Common myeloid progenitor, CD34-positive (primary cell): ENCODE measurements around the gene TRIM28.
A peak's percentile ranks its signal among the peaks of the same experiment; 100 is the strongest.

ENCODE experiments used
- CTCF ChIA-PET: fragments of 350-600 bp; sonication (Branson Sonifier 250); formaldehyde crosslinking; loops from one replicate; lab custom pipeline; 2021; ENCODE audit warnings: antibody characterized with exemption; lab: Charles Lee
- POLR2A ChIA-PET: fragments of 350-600 bp; sonication (Branson Sonifier 250); formaldehyde crosslinking; loops from one replicate; lab custom pipeline; 2021; ENCODE audit warnings: antibody characterized with exemption; lab: Charles Lee
- DNase-seq, 3 donors: peaks; one replicate each; pipeline versions ENCODE4 v3.0.0 to v3.0.0-alpha.2; 2013
- H3K27ac ChIP-seq, 2 experiments: 1 replicate in 1 of 2; 2 replicates in 1 of 2; pipeline ENCODE4 v1.7.0; 2013; ENCODE audit warnings: inconsistent platforms in 2 of 2, low read length in 2 of 2, mild to moderate bottlenecking in 2 of 2, low read depth in 1 of 2, moderate library complexity in 1 of 2; ENCODE audit not compliant: severe bottlenecking in 2 of 2, insufficient read depth in 1 of 2, poor library complexity in 1 of 2
- H3K27me3 ChIP-seq, 5 experiments: replicated peaks in 2 of 5; 1 replicate in 3 of 5; 2 replicates in 2 of 5; pipeline versions ENCODE4 v1.6.1 to v1.7.0; 2013; ENCODE audit warnings: low read length in 4 of 5, mild to moderate bottlenecking in 2 of 5, moderate library complexity in 2 of 5, inconsistent platforms in 1 of 5; ENCODE audit not compliant: insufficient read depth in 5 of 5, control insufficient read depth in 4 of 5
- H3K36me3 ChIP-seq, 4 experiments: 1 replicate in 2 of 4; 2 replicates in 2 of 4; pipeline versions ENCODE4 v1.6.1 to v1.7.0; 2013; ENCODE audit warnings: low read length in 3 of 4, control low read depth in 1 of 4, mild to moderate bottlenecking in 1 of 4; ENCODE audit not compliant: control insufficient read depth in 4 of 4, insufficient read depth in 4 of 4
- H3K4me1 ChIP-seq, 4 experiments: 1 replicate in 3 of 4; 2 replicates in 1 of 4; pipeline versions ENCODE4 v1.6.1 to v1.7.1; 2013; ENCODE audit warnings: low read length in 3 of 4, mild to moderate bottlenecking in 3 of 4, control low read depth in 1 of 4, inconsistent platforms in 1 of 4, moderate library complexity in 1 of 4; ENCODE audit not compliant: control insufficient read depth in 4 of 4, insufficient read depth in 4 of 4; ENCODE audit errors: control extremely low read depth in 1 of 4
- H3K4me3 ChIP-seq, 7 experiments: 1 replicate in 4 of 7; 2 replicates in 3 of 7; pipeline versions ENCODE4 v1.5.1 to v1.7.0; 2013; ENCODE audit warnings: mild to moderate bottlenecking in 7 of 7, low read length in 6 of 7, moderate library complexity in 6 of 7, inconsistent platforms in 2 of 7, low read depth in 2 of 7, control low read depth in 1 of 7; ENCODE audit not compliant: insufficient read depth in 4 of 7, control insufficient read depth in 1 of 7; ENCODE audit errors: extremely low read depth in 1 of 7
- H3K9me3 ChIP-seq, 5 experiments: 1 replicate in 4 of 5; 2 replicates in 1 of 5; pipeline versions ENCODE4 v1.6.1 to v1.7.1; 2013; ENCODE audit warnings: low read length in 4 of 5, mild to moderate bottlenecking in 2 of 5, inconsistent platforms in 1 of 5, low read depth in 1 of 5, moderate library complexity in 1 of 5; ENCODE audit not compliant: control insufficient read depth in 4 of 5, insufficient read depth in 2 of 5; ENCODE audit errors: control extremely low read depth in 1 of 5
- WGBS: methylation state at CpG from one replicate; pipeline ENCODE4 v1.1.5; 2013; ENCODE audit not compliant: insufficient coverage; 5-methylcytosine and 5-hydroxymethylcytosine counted together

TRIM28 gene

GRCh38 chr19:58578012-58578925 lies 34.4 kb downstream of the TRIM28 start:
- H3K4me3 ChIP-seq = no peak overlapping the region
- DNase-seq = peak in 1 of 3 donors; percentile 1
- ChIA-PET CTCF (interaction anchor here (0.8 to 8.4 kb wide), 7 partner anchors 14 to 214 kb away, joined by 3 to 139 read pairs (median 3); partner anchors contain the start of genes CHMP2A and ZBTB45), POLR2A (no interaction called here)
- 97% methylated on average over 5 of the region's 11 CpGs for WGBS
- H3K27me3 ChIP-seq = no peaks in the 10 kb centered on the region
- no peak overlapping the region for H3K27ac ChIP-seq
- H3K36me3 ChIP-seq = peaks cover 0 to 20% (median 14%) of the 10 kb centered on the region in 4 experiments
- H3K9me3 ChIP-seq = no peaks in the 10 kb centered on the region
- peaks cover 8 to 24% (median 24%) of the 10 kb centered on the region in 4 experiments for H3K4me1 ChIP-seq

GRCh38 chr19:58579473-58580142 lies 35.7 kb downstream of the TRIM28 start:
- H3K27me3 ChIP-seq = no peaks in the 10 kb centered on the region
- DNase-seq = no peak
- WGBS = 91% methylated on average over 6 of the region's 8 CpGs
- H3K4me1 ChIP-seq = peaks cover 1 to 13% (median 13%) of the 10 kb centered on the region in 4 experiments
- CTCF ChIA-PET = interaction anchor here (1.1 to 8.4 kb wide), 9 partner anchors 18 to 215 kb away, joined by 3 to 139 read pairs (median 3); partner anchors contain the start of genes CHMP2A and ZBTB45
- POLR2A ChIA-PET = no interaction called here
- H3K4me3 ChIP-seq = no peak overlapping the region
- H3K36me3 ChIP-seq = peaks cover 0 to 26% (median 20%) of the 10 kb centered on the region in 4 experiments
- H3K27ac ChIP-seq = no peak overlapping the region
- H3K9me3 ChIP-seq = no peaks in the 10 kb centered on the region

GRCh38 chr19:58581227-58582141 lies 37.6 kb downstream of the TRIM28 start:
- Histone ChIP-seq H3K4me1 (peaks cover 0 to 4% (median 2%) of the 10 kb centered on the region in 4 experiments), H3K4me3 (no peak overlapping the region), H3K36me3 (peaks cover 0 to 34% (median 23%) of the 10 kb centered on the region in 4 experiments), H3K27me3 (no peaks in the 10 kb centered on the region), H3K27ac (peak overlapping the region in 1 of 2 experiments; percentile 25), H3K9me3 (no peaks in the 10 kb centered on the region)
- ChIA-PET CTCF (interaction anchor here (0.8 to 8.4 kb wide), 13 partner anchors 12 to 148 kb away, joined by 3 to 139 read pairs (median 4); partner anchors contain the start of genes CHMP2A and ZBTB45), POLR2A (interaction anchor here (1.5 kb wide), 1 partner anchor 38 kb away, joined by 4 read pairs; the partner anchor contains the start of gene TRIM28)
- WGBS = 69% methylated on average over 54 of the region's 62 CpGs
- peak; percentile 89 to 95 (median 93) for DNase-seq

GRCh38 chr19:58582985-58583384 lies 39.1 kb downstream of the TRIM28 start:
- Histone ChIP-seq H3K4me3 (no peak overlapping the region), H3K36me3 (peaks cover 0 to 32% (median 23%) of the 10 kb centered on the region in 4 experiments), H3K9me3 (no peaks in the 10 kb centered on the region), H3K27ac (no peak overlapping the region), H3K27me3 (no peaks in the 10 kb centered on the region), H3K4me1 (peaks cover 0 to 4% (median 2%) of the 10 kb centered on the region in 4 experiments)
- DNase-seq = no peak
- POLR2A ChIA-PET = no interaction called here
- 93% methylated on average over 4 of the region's 6 CpGs for WGBS
- CTCF ChIA-PET = interaction anchor here (4.2 kb wide), 1 partner anchor 64 kb away, joined by 26 read pairs; the partner anchor contains the start of gene ZBTB45

- WGBS = 92% methylated on average over 3 of the region's 9 CpGs
- peaks cover 0 to 4% (median 2%) of the 10 kb centered on the region in 4 experiments for H3K4me1 ChIP-seq
- no peak overlapping the region for H3K4me3 ChIP-seq
- H3K36me3 ChIP-seq = peaks cover 0 to 32% (median 19%) of the 10 kb centered on the region in 4 experiments
- ChIA-PET CTCF (interaction anchor here (4.2 kb wide), 1 partner anchor 65 kb away, joined by 26 read pairs; the partner anchor contains the start of gene ZBTB45), POLR2A (no interaction called here)
- DNase-seq = peak in 1 of 3 donors; percentile 30
- H3K9me3 ChIP-seq = no peaks in the 10 kb centered on the region
- H3K27me3 ChIP-seq = no peaks in the 10 kb centered on the region
- H3K27ac ChIP-seq = peak overlapping the region in 1 of 2 experiments; percentile 68
Observed at GRCh38 chr19:58584498-58585441, 40.9 kb downstream of the TRIM28 start.
